Astrocyte (in vitro differentiated cells and primary cell): ENCODE data around the gene RNF43.

Experiments used
- CTCF ChIP-seq: IDR thresholded peaks from 2 replicates; pipeline ENCODE4 v1.5.1; 2011; ENCODE audit warnings: low read depth, mild to moderate bottlenecking, inconsistent platforms, low read length, moderate library complexity; ENCODE audit not compliant: insufficient read depth
- EZH2 ChIP-seq: IDR thresholded peaks from 2 replicates; pipeline ENCODE4 v1.6.1; 2012; ENCODE audit warnings: mild to moderate bottlenecking, low read length, inconsistent platforms; ENCODE audit not compliant: insufficient read depth

DNA sequence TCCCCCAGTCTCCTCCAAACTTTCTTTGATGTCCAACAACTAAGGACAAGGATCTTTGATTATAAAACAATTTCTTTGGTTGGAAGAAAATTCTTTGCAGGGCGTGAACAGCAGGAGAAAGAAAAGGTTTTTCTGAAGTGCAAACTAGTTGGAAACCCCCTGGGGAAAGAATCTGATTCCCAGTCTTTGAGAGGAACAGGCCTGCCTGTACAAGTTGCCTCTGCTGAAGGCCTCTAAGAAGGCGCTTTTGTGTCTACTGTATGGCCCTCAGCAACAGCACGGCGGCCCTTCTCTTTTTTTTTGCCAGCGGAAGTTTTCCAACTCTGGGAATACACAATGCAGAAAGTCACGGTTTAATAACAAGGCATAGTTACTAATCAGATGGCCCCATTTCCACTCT is 14.0 kb downstream of the RNF43 start:
- TF ChIP-seq CTCF (no peak), EZH2 (no peak)
